ENCODE measurements around the gene KIT.

GRCh38 chr4:54662901-54663585 lies 5.3 kb downstream of the KIT start:
- no peak for TF ChIP-seq TEAD2 (CRISPR knock-in tag; IDR thresholded peaks at IDR 0.05)
- no peak for TF ChIP-seq MAX (IDR thresholded peaks at IDR 0.05)
- TF ChIP-seq RFX1 (IDR thresholded peaks at IDR 0.05), result no peak
- no peak for TF ChIP-seq ZNF33B (CRISPR knock-in tag; IDR thresholded peaks at IDR 0.05)
- no peak for TF ChIP-seq TBL1XR1 (IDR thresholded peaks at IDR 0.05; ENCODE audit: borderline replicate concordance, low read length, partially characterized antibody)
- TF ChIP-seq EZH2 (conservative IDR thresholded peaks at IDR 0.05; ENCODE audit: low read depth, low read length), result no peak
- TF ChIP-seq ZFP36L1 (CRISPR knock-in tag; IDR thresholded peaks at IDR 0.05), result no peak
- no peak for TF ChIP-seq TCF12 (IDR thresholded peaks at IDR 0.05)
- TF ChIP-seq TCF12 (CRISPR knock-in tag; IDR thresholded peaks at IDR 0.05), result no peak
- no peak for TF ChIP-seq ZMYM2 (CRISPR knock-in tag; IDR thresholded peaks at IDR 0.05)

Data from HepG2 (cell line).